AG04450 (cell line): ENCODE results near the gene DDAH1. TPM values are rescaled to one million over a fixed set of nuclear protein-coding genes. Genes with fewer than 3 reads are reported as not detected.

Experiments
- CTCF ChIA-PET: fragments of 300-600, 350-600 bp; formaldehyde crosslinking; extraction: SDS; loops from one replicate; lab custom pipeline; 2022; ENCODE audit warnings: antibody characterized with exemption, inconsistent platforms; lab: Charles Lee
- POLR2A ChIA-PET: fragments of 350-600 bp; formaldehyde crosslinking; extraction: SDS; loops from one replicate; lab custom pipeline; 2021; ENCODE audit warnings: antibody characterized with exemption, inconsistent platforms; lab: Yijun Ruan, JAX
- DNase-seq: peaks from one replicate; pipeline ENCODE4 v3.0.0-alpha.2; 2011; ENCODE audit warnings: low read depth, low spot score
- H3K27ac ChIP-seq: one replicate; pipeline ENCODE4 v1.5.1; 2012; ENCODE audit warnings: low read depth, low read length, control low read depth
- H3K27me3 ChIP-seq: one replicate; pipeline ENCODE4 v1.6.0; 2012; ENCODE audit warnings: low read length; ENCODE audit not compliant: control insufficient read depth, insufficient read depth
- H3K4me3 ChIP-seq: 2 replicates; pipeline ENCODE4 v1.5.1; 2011; ENCODE audit warnings: mild to moderate bottlenecking, low read depth, low read length, control low read depth
- H3K9me3 ChIP-seq: 2 replicates; pipeline ENCODE4 v1.5.1; 2012; ENCODE audit warnings: low read length; ENCODE audit not compliant: control insufficient read depth, insufficient read depth
- polyA plus RNA-seq: library from polyadenylated mRNA; depleted of rRNA; stranded (reverse); fragments of >200 nt; gene quantifications from 2 replicates; pipeline ENCODE4 v1.2.3, GENCODE V29; 2011
- TF ChIP-seq, protein P1 (sequence below): IDR thresholded peaks from 2 replicates; pipeline ENCODE4 v1.5.1; 2011; ENCODE audit warnings: low read depth, low read length, control low read depth, inconsistent platforms

The DDAH1 gene
- polyA plus RNA-seq, 1 experiment, result 102 TPM

DNA sequence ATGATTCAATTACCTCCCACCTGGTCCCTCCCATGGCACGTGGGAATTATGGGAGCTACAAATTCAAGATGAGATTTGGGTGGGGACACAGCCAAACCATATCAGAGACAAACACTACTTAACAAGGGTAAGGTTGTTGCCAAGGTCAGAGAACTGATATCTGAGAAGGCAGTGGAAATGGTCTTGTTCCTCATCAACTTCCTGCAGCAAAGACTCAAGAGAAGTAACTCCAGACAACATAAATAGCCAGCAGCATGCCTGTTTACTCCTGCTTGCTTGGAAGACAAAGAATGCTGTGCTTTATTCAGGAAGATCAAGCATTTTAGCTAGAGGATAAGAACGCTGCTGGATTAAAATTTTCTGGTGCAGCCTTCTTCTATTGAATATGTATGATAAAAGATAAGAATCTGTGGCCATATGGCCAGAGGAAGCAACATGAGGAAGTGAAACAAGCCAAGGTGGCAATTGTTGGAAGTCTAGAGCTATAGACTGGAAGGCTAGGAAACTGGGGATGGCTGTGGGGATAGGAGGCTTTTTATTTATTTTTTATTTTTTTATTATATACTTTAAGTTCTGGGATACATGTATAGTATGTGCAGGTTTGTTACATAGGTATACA, 36.4 kb downstream of the DDAH1 start:
- ChIA-PET CTCF (no interaction called here), POLR2A (no interaction called here)
- Histone ChIP-seq H3K27me3 (no peaks in the 10 kb centered on the region), H3K4me3 (no peak overlapping the region), H3K27ac (no peak overlapping the region), H3K9me3 (no peaks in the 10 kb centered on the region)
- TF ChIP-seq, protein P1, sequence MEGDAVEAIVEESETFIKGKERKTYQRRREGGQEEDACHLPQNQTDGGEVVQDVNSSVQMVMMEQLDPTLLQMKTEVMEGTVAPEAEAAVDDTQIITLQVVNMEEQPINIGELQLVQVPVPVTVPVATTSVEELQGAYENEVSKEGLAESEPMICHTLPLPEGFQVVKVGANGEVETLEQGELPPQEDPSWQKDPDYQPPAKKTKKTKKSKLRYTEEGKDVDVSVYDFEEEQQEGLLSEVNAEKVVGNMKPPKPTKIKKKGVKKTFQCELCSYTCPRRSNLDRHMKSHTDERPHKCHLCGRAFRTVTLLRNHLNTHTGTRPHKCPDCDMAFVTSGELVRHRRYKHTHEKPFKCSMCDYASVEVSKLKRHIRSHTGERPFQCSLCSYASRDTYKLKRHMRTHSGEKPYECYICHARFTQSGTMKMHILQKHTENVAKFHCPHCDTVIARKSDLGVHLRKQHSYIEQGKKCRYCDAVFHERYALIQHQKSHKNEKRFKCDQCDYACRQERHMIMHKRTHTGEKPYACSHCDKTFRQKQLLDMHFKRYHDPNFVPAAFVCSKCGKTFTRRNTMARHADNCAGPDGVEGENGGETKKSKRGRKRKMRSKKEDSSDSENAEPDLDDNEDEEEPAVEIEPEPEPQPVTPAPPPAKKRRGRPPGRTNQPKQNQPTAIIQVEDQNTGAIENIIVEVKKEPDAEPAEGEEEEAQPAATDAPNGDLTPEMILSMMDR, result no peak
- DNase-seq, result no peak

DNA sequence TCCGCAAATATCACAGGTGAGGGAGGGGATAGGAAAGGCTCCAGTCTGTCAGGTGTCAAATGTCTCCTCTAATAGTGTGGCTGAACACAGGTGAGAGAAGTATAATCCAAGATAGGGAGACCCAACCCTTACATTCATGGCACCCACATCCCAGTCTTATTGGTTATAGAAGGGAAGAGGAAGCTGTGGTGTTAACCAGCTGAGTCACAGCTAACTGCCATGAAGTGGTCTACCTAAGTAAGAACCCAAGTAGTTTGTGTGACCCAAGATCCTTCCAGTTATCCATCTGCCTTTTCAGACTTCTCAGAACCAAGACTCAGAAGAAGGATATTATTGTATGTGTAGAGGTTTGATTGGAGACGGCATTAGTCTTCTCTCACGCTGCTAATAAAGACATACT, 37.1 kb downstream of the DDAH1 start:
- CTCF ChIA-PET, result no interaction called here
- POLR2A ChIA-PET, result no interaction called here
- no peaks in the 10 kb centered on the region for H3K27me3 ChIP-seq
- no peak for DNase-seq
- TF ChIP-seq, protein P1, result no peak
- H3K4me3 ChIP-seq, result no peak overlapping the region
- peak overlapping the region; percentile 22 for H3K27ac ChIP-seq
- H3K9me3 ChIP-seq, result no peaks in the 10 kb centered on the region

DNA sequence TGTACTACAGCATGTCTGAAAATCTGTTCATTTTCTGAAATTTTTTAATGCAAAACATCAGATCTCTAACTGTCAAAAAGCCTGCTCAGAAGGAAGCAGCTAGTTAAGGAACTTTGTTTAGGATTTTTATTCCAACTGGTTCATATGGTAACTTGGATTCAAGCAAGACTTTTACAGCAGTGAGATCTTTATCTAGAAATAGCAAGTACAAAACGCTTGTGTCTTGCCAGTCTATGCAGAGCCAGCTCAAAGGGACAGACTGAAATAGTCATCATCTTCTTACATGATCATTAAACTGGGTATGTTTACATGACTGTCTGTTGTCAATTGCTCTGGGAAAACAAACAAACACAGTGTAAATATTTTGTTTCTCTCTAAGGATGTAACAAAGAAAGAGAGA, 37.6 kb downstream of the DDAH1 start:
- H3K9me3 ChIP-seq, result no peaks in the 10 kb centered on the region
- DNase-seq, result no peak
- H3K27me3 ChIP-seq, result no peaks in the 10 kb centered on the region
- TF ChIP-seq, protein P1, result no peak
- ChIA-PET POLR2A (no interaction called here), CTCF (interaction anchor here (1.3 kb wide), 1 partner anchor 66 kb away, joined by 7 read pairs; no protein-coding TSS in a partner anchor)
- no peak overlapping the region for H3K27ac ChIP-seq
- no peak overlapping the region for H3K4me3 ChIP-seq

DNA sequence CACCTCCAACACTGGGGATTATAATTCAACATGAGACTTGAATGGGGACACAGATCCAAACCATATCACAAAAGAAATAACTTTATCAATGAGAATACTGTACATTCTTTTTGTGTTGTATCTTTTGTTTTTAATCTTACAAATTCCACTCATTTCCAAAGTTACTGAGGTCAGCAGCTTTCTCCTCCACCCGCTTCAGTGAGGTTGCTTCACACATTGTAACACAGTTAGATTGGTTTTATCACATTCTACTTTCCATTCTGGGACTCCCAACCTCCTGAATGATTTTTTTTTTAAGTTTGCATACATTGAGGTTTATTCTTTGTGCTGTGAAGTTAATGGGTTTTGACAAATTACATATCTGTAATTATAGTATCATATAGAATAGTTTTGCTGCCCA, 43.8 kb downstream of the DDAH1 start:
- CTCF ChIA-PET, result no interaction called here
- TF ChIP-seq, protein P1, result no peak
- Histone ChIP-seq H3K9me3 (peaks cover 5% of the 10 kb centered on the region), H3K27ac (no peak overlapping the region), H3K27me3 (no peaks in the 10 kb centered on the region), H3K4me3 (no peak overlapping the region)
- DNase-seq, result no peak
- POLR2A ChIA-PET, result no interaction called here

DNA sequence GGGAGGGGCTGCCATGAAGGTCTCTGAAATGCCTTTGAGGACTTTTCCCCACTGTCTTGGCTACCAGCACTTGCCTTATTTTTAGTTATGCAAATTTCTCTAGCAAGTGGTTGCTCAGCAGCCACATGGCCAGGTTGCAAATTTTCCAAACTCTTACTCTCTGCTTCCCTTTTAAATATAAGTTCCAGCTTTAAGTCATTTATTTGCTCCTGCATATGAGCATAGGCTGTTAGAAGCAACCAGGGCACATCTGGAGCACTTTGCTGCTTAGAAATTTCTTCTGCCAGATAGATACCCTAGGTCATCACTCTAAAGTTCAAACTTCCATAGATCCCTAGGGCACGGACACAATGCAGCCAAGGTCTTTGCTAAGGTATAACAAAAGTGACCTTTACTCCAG, 44.8 kb downstream of the DDAH1 start:
- POLR2A ChIA-PET, result no interaction called here
- DNase-seq, result no peak
- Histone ChIP-seq H3K4me3 (no peak overlapping the region), H3K27me3 (no peaks in the 10 kb centered on the region), H3K27ac (no peak overlapping the region), H3K9me3 (peaks cover 5% of the 10 kb centered on the region)
- CTCF ChIA-PET, result no interaction called here
- TF ChIP-seq, protein P1, result no peak
